Prostate gland (tissue), 2 donors: Measurements from ENCODE around the gene SPRING1. TPM values are rescaled to one million over a fixed set of nuclear protein-coding genes. Genes with fewer than 3 reads are reported as not detected.

Experiments used
- DNase-seq: peaks from one replicate; pipeline ENCODE4 v3.0.0-alpha.2; 2019; ENCODE audit warnings: low spot score
- H3K27ac ChIP-seq, 2 donors: fragments of 200-600 bp; sonication (generic); 2 replicates each; pipeline ENCODE4 v1.5.1; 2017 to 2019
- H3K27me3 ChIP-seq: fragments of 200-600 bp; sonication (generic); replicated peaks from 2 replicates; pipeline ENCODE4 v1.5.1; 2019; ENCODE audit not compliant: insufficient read depth
- H3K36me3 ChIP-seq, 2 donors: fragments of 200-600 bp; sonication (generic); 1 replicate in 1 of 2; 2 replicates in 1 of 2; pipeline versions ENCODE4 v1.5.1 to v1.8.1; 2017 to 2019
- H3K4me1 ChIP-seq: fragments of 200-600 bp; sonication (generic); replicated peaks from 2 replicates; pipeline ENCODE4 v1.5.1; 2019
- H3K4me3 ChIP-seq, 2 donors: fragments of 200-600 bp; sonication (generic); 2 replicates each; pipeline ENCODE4 v1.5.1; 2017 to 2019
- H3K9me3 ChIP-seq: fragments of 200-600 bp; sonication (generic); 2 replicates; pipeline ENCODE4 v1.5.1; 2017
- CTCF ChIP-seq, 4 experiments: fragments of 200-600 bp in 2 of 4; fragments of 450-650 bp in 2 of 4; sonication (generic) in 2 of 4; IDR thresholded peaks; 1 replicate in 3 of 4; 2 replicates in 1 of 4; pipeline ENCODE4 v1.5.1; 2016 to 2019; ENCODE audit warnings: antibody characterized with exemption in 4 of 4, mild to moderate bottlenecking in 2 of 4, moderate library complexity in 2 of 4
- POLR2A ChIP-seq: fragments of 450-650 bp; IDR thresholded peaks from one replicate; pipeline ENCODE4 v1.6.1; 2016; ENCODE audit warnings: antibody characterized with exemption, mild to moderate bottlenecking
- POLR2AphosphoS5 ChIP-seq: sonication (generic); formaldehyde crosslinking; IDR thresholded peaks from one replicate; pipeline ENCODE4 v1.6.1; 2017; ENCODE audit warnings: antibody characterized with exemption
- WGBS: methylation state at CpG from one replicate; pipeline ENCODE4 v1.1.5; 2018; 5-methylcytosine and 5-hydroxymethylcytosine counted together
- intact Hi-C: fragments of 100-400 bp; cut with DNase I; formaldehyde crosslinking; loops from one replicate; pipeline ENCODE4 v1.14.2; 2022
- total RNA-seq, 2 donors: library from RNA; depleted of rRNA; stranded (reverse); fragments of >200 nt; gene quantifications; one replicate each; pipeline ENCODE4 v1.1.0, GENCODE V29; 2016

The SPRING1 gene
- total RNA-seq, 2 donors from 2014 or later = 12.9 to 21.0 TPM

GRCh38 chr12:116697716-116698115, 40.2 kb downstream of the SPRING1 start:
- H3K27ac ChIP-seq = peak overlapping the region; percentile 53 to 68
- WGBS = 43% methylated on average over 11 of the region's 11 CpGs
- no peaks in the 10 kb centered on the region for H3K36me3 ChIP-seq
- H3K4me3 ChIP-seq = no peak overlapping the region
- TF ChIP-seq POLR2AphosphoS5 = no peak
- no peak for TF ChIP-seq CTCF (IDR thresholded peaks at IDR 0.05)
- no peak for TF ChIP-seq POLR2A
- intact Hi-C loops = no loop called here
- no peaks in the 10 kb centered on the region for H3K27me3 ChIP-seq
- no peaks in the 10 kb centered on the region for H3K9me3 ChIP-seq
- peaks cover 7% of the 10 kb centered on the region for H3K4me1 ChIP-seq
- peak; percentile 49 for DNase-seq

- H3K27ac ChIP-seq = peak overlapping the region; percentile 53 to 68
- peak in 1 of 4 experiments; percentile 14 for TF ChIP-seq CTCF (IDR thresholded peaks at IDR 0.05)
- no peak for TF ChIP-seq POLR2AphosphoS5
- H3K9me3 ChIP-seq = no peaks in the 10 kb centered on the region
- H3K27me3 ChIP-seq = no peaks in the 10 kb centered on the region
- H3K4me1 ChIP-seq = peaks cover 7% of the 10 kb centered on the region
- no peak overlapping the region for H3K4me3 ChIP-seq
- WGBS = 60% methylated on average over 7 of the region's 7 CpGs
- no peak for DNase-seq
- no peaks in the 10 kb centered on the region for H3K36me3 ChIP-seq
- intact Hi-C loops = no loop called here
These were observed 40.6 kb downstream of the SPRING1 start for GRCh38 chr12:116697305-116697704.

- peaks cover 7% of the 10 kb centered on the region for H3K4me1 ChIP-seq
- no peaks in the 10 kb centered on the region for H3K27me3 ChIP-seq
- intact Hi-C loops = no loop called here
- H3K9me3 ChIP-seq = no peaks in the 10 kb centered on the region
- no peaks in the 10 kb centered on the region for H3K36me3 ChIP-seq
- no peak for DNase-seq
- H3K4me3 ChIP-seq = no peak overlapping the region
- H3K27ac ChIP-seq = no peak overlapping the region
- WGBS = 83% methylated on average over 3 of the region's 3 CpGs
- TF ChIP-seq CTCF (IDR thresholded peaks at IDR 0.05) (no peak), POLR2A (no peak), POLR2AphosphoS5 (no peak)
These were observed 42.5 kb downstream of the SPRING1 start for GRCh38 chr12:116695464-116695725.

- TF ChIP-seq POLR2AphosphoS5 (no peak), CTCF (IDR thresholded peaks at IDR 0.05) (no peak), POLR2A (no peak)
- Histone ChIP-seq H3K27ac (no peak overlapping the region), H3K9me3 (no peaks in the 10 kb centered on the region), H3K36me3 (no peaks in the 10 kb centered on the region), H3K27me3 (no peaks in the 10 kb centered on the region), H3K4me1 (peaks cover 7% of the 10 kb centered on the region), H3K4me3 (no peak overlapping the region)
- 79% methylated on average over 22 of the region's 22 CpGs for WGBS
- intact Hi-C loops = no loop called here
- no peak for DNase-seq
These were observed 43.0 kb downstream of the SPRING1 start for GRCh38 chr12:116694653-116695463.
